GM20000 (cell line): ENCODE results near the gene NCF2.

Experiments used
- DNase-seq: peaks from one replicate; pipeline ENCODE4 v3.0.0; 2012; ENCODE audit warnings: low spot score
- CTCF ChIP-seq: IDR thresholded peaks from 2 replicates; pipeline ENCODE4 v1.5.1; 2012; ENCODE audit warnings: mild to moderate bottlenecking, control low read depth; ENCODE audit errors: extremely low read depth, missing control alignments

Gene NCF2

DNA sequence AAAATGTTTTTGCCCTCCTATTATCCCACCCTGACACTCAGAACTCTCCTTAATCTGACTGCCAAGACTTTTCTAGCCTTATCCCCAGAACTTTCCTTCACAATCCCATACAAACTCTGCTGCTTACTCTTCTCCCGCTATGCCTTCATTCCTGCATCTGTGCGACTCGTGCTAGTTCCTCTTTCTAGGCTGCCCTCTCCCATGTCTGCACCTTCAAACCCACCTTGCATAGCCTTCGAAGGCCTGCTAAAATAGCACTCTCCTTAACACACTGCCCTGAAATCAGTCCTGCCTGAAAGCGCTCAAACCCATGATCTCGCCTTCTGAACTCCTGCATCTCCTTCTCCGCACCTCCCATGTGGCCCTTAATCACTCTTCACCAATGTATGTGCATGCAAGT is 2.5 kb upstream of the NCF2 start:
- no peak for TF ChIP-seq CTCF

DNA sequence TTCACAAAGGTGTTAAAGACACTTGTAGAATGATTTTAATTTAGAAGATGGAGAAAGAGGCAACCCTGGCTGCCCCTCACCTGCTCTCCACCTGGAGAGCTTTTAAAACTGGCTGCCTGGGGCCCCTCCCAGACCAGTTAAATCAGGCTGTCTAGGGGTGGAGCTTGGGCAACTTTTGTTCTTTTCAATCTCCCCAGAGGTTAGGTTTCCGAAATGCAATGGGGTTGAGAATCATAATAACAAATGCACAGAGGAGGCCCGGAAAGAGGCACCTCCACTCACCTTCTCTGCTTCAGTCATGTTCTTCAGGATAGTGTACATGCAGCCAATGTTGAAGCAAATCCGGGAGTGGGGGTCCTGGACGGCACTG is 400 bp downstream of the NCF2 start:
- DNase-seq = peak; percentile 53
- no peak for TF ChIP-seq CTCF

More for the DNA sequence above, 2.5 kb upstream of the NCF2 start:
- no peak for DNase-seq

DNA sequence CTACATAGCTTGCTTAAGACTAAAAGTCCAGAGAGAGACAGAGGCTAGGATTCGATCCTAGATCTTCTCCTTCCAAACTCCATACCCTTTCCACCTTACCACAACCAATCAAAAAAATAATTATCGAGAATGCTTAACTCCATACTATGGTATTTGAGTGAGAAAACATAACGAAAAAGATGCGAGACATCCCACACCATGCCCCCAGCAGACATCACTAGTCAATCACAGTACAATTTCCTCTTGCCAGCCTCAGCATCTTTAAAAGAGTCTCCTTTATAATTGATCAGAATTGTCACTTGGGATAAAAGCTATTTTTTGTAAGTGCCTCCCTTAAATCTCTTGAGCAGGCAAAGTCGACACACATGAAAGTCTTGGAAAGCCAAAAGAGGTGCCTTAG is 875 bp downstream of the NCF2 start:
- no peak for TF ChIP-seq CTCF
- DNase-seq = no peak

DNA sequence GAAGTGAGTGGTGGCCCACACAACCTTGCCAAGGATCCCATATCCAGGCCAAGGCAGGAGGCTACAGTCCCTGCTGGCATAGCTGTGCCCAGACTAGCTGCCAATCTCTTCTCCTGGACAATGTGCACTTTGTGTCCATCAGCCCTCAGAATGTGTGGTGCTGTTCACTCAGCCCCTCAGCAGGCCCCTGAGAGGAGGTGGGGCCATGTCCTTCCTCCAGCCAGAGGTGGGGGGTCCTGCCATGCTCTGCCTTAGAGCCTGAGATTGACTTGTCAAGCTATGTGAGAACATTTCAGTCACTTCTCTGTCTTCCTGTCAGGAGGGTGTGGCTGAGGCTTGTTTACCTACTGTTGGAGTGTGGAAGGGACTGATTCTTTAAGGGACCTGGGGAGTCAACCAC is 1.4 kb downstream of the NCF2 start:
- TF ChIP-seq CTCF = no peak
- DNase-seq = no peak

GRCh38 chr1:183586926-183587325 is 3.3 kb downstream of the NCF2 start:
- DNase-seq = no peak
- TF ChIP-seq CTCF = no peak

DNA sequence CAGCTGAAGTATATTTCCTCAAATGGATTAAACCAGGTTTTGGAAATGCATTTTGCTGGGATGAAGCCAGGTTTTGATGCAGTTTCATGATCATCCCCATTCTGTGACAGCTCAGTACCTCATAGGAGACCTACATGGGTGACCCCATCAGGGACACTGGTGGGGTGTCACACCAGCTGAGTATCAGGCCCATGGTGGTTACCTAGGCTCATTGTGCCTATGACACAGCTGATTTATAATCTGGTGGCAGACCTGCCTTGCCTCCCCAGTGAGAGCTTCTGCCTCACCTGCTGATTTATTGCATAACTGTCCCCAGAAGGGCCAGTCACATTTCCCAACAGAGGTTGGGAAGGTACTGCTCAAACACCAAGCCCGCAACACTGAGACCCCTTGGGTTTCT is 3.8 kb downstream of the NCF2 start:
- TF ChIP-seq CTCF = no peak
- no peak for DNase-seq

DNA sequence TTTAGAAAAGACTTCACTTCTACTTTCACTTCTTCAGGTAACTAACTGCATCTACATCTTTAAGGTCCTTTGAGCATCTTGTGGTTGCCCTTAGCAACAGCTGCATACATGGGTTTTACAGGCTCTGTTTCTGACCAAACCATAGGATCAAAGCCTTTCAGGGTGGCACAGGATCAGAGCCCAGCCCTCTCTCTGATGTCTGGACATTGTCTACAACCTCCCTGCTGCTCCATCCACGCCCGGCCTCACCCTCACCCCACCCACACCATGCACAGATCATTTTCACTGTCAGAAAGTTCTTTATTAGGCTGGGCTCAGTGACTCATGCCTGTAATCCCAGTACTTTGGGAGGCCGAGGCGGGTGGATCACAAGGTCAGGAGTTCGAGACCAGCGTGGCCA is 5.2 kb downstream of the NCF2 start:
- DNase-seq = no peak
- no peak for TF ChIP-seq CTCF
